Chondrocyte (in vitro differentiated cells): ENCODE data around the gene LUZP2. TPM values are rescaled to one million over a fixed set of nuclear protein-coding genes. Genes with fewer than 3 reads are reported as not detected.

ENCODE experiments used
- DNase-seq: peaks from one replicate; pipeline ENCODE4 v3.0.0; 2021; ENCODE audit warnings: mixed read lengths, low spot score
- H3K27ac Mint-ChIP-seq: one replicate; pipeline ENCODE4 v1.8.0; 2021; ENCODE audit warnings: mild to moderate bottlenecking, moderate library complexity, mixed read lengths; ENCODE audit not compliant: unreplicated experiment
- H3K27me3 Mint-ChIP-seq: 2 replicates; pipeline ENCODE4 v1.8.0; 2021; ENCODE audit warnings: low read depth, mixed read lengths
- H3K36me3 Mint-ChIP-seq: 2 replicates; pipeline ENCODE4 v1.8.0; 2021; ENCODE audit warnings: low read depth, mixed read lengths
- H3K4me1 Mint-ChIP-seq: 2 replicates; pipeline ENCODE4 v1.8.0; 2021; ENCODE audit warnings: low read depth, mild to moderate bottlenecking, mixed read lengths
- H3K4me3 Mint-ChIP-seq: one replicate; pipeline ENCODE4 v1.8.0; 2021; ENCODE audit warnings: mild to moderate bottlenecking, moderate library complexity, mixed read lengths; ENCODE audit not compliant: unreplicated experiment
- H3K9me3 Mint-ChIP-seq: 2 replicates; pipeline ENCODE4 v1.8.0; 2021; ENCODE audit warnings: low read depth, mixed read lengths
- total RNA-seq: library from RNA; stranded (reverse); gene quantifications from 3 replicates; pipeline ENCODE4 v1.2.1, GENCODE V29; 2021
- TF ChIP-seq, protein P1 (sequence below): fragments of 200-600 bp; sonication (generic); IDR thresholded peaks from 2 replicates; pipeline ENCODE4 v1.5.0; 2021; ENCODE audit warnings: antibody characterized with exemption, mild to moderate bottlenecking, moderate library complexity

LUZP2 gene
- total RNA-seq, 1 donor from 2014 or later, result 13.9 TPM

DNA sequence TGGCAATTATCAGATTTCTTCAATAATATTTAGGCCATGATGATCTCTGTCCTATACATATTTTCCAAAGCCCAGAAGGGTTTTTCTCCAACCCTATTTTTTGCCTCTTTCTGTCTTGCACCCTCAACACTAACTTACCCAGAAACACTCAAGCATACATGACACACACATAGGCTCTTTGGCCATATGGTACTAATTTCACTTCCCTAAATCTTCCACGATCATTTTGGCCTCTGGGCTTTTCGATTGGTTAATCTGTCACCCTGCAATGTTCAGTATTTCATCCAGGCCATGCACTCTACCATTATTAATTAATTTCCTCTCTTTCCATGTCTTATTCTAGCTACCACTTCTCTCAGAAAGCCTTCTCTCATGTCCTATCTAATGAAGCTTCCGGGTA lies 59.8 kb downstream of the LUZP2 start:
- no peak overlapping the region for H3K27ac Mint-ChIP-seq
- H3K4me3 Mint-ChIP-seq, result no peak overlapping the region
- H3K4me1 Mint-ChIP-seq, result no peaks in the 10 kb centered on the region
- no peaks in the 10 kb centered on the region for H3K36me3 Mint-ChIP-seq
- H3K9me3 Mint-ChIP-seq, result no peaks in the 10 kb centered on the region
- no peaks in the 10 kb centered on the region for H3K27me3 Mint-ChIP-seq
- TF ChIP-seq, protein P1, sequence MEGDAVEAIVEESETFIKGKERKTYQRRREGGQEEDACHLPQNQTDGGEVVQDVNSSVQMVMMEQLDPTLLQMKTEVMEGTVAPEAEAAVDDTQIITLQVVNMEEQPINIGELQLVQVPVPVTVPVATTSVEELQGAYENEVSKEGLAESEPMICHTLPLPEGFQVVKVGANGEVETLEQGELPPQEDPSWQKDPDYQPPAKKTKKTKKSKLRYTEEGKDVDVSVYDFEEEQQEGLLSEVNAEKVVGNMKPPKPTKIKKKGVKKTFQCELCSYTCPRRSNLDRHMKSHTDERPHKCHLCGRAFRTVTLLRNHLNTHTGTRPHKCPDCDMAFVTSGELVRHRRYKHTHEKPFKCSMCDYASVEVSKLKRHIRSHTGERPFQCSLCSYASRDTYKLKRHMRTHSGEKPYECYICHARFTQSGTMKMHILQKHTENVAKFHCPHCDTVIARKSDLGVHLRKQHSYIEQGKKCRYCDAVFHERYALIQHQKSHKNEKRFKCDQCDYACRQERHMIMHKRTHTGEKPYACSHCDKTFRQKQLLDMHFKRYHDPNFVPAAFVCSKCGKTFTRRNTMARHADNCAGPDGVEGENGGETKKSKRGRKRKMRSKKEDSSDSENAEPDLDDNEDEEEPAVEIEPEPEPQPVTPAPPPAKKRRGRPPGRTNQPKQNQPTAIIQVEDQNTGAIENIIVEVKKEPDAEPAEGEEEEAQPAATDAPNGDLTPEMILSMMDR, result no peak
- no peak for DNase-seq

DNA sequence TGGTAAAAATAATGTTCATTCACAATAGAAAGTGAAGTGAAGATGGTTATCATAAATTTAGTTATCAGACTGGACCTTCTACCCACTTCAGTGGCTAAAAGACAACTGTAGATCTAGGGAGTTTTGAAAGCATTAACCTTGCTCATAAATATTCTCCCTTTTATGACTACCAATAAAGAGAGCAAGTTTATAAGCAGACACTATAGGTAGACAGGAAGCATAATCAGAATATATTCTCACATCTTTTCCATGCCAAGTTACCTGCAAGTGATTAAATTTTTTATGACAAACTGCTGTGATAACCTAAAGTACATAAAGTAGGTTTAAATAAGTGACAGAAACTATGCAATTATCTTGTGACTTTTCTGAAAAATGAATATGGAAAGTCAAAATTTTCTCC lies 62.5 kb downstream of the LUZP2 start:
- no peaks in the 10 kb centered on the region for H3K9me3 Mint-ChIP-seq

DNA sequence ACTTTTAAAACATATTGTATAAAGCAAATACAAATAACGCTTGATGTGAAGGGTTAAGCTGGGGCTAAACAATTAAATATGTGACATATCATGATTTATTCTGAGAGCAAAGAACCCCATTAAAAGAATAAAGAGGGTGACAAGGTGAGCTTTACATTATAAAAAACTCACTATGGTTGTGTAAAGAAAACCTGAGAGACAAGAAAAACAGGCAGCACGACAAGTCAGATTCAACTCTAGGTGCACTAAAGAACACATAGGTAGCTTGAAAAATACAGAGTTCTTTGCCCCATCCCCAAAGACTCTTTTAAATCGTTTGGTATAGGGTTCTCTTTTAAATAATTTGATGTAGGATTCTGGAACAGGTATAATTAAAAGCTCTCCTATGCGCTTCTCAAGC lies 63.5 kb downstream of the LUZP2 start:
- H3K27ac Mint-ChIP-seq, result no peak overlapping the region

More for the DNA sequence above, 62.5 kb downstream of the LUZP2 start:
- TF ChIP-seq, protein P1, result no peak
- Mint-ChIP-seq H3K27me3 (no peaks in the 10 kb centered on the region), H3K36me3 (no peaks in the 10 kb centered on the region), H3K27ac (no peak overlapping the region), H3K4me3 (no peak overlapping the region), H3K4me1 (no peaks in the 10 kb centered on the region)
- DNase-seq, result no peak

DNA sequence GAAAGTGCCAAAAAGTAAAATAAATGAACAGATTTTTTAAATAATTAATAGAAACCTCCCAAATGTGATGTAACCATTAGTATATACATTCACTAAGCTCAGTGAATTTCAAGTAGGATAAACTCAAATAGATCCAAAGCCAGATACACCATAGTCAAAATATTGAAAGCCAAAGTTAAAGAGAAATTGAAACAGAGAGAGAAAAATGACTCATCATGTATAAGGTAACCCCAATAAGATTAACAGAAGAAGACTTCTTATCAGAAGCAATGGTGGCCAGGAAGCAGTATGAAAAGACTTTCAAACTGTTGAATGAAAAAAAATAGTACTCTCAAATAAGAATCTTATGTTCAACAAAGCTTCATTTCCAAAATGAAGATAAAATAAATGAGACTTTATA lies 70.5 kb downstream of the LUZP2 start:
- no peaks in the 10 kb centered on the region for H3K36me3 Mint-ChIP-seq
- H3K27me3 Mint-ChIP-seq, result no peaks in the 10 kb centered on the region
- no peaks in the 10 kb centered on the region for H3K4me1 Mint-ChIP-seq
- H3K27ac Mint-ChIP-seq, result no peak overlapping the region
- DNase-seq, result no peak
- no peak overlapping the region for H3K4me3 Mint-ChIP-seq
- H3K9me3 Mint-ChIP-seq, result no peaks in the 10 kb centered on the region
- TF ChIP-seq, protein P1, result no peak

More for the DNA sequence above, 63.5 kb downstream of the LUZP2 start:
- DNase-seq, result no peak
- H3K4me3 Mint-ChIP-seq, result no peak overlapping the region
- TF ChIP-seq, protein P1, result no peak
- no peaks in the 10 kb centered on the region for H3K36me3 Mint-ChIP-seq
- no peaks in the 10 kb centered on the region for H3K4me1 Mint-ChIP-seq
- H3K27me3 Mint-ChIP-seq, result no peaks in the 10 kb centered on the region
- H3K9me3 Mint-ChIP-seq, result no peaks in the 10 kb centered on the region

DNA sequence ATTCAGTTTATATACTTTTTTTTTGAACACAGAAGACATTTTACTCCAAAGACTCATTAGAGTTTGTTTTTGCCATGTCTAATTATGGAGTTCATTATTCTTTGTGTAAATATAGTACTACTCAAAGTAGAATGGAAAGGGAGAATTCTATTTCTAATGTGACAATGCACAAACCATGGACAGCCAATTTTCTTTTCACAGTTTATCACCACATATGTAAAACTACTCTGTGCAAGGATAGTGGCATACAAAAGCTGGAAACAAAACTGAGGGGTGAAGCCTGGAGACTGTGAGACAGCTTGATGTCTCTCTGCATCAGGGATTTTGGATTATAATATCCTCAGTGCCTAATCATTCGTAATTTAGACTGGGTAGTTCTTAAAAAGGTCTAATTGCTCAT lies 75.5 kb downstream of the LUZP2 start:
- TF ChIP-seq, protein P1, result no peak
- DNase-seq, result no peak
- Mint-ChIP-seq H3K9me3 (no peaks in the 10 kb centered on the region), H3K27me3 (no peaks in the 10 kb centered on the region), H3K36me3 (no peaks in the 10 kb centered on the region), H3K27ac (no peak overlapping the region), H3K4me3 (no peak overlapping the region), H3K4me1 (peaks cover 17% of the 10 kb centered on the region)
